ENCODE measurements around the gene PSMB7. TPM values are rescaled to one million over a fixed set of nuclear protein-coding genes. Genes with fewer than 3 reads are reported as not detected.

Gene PSMB7
- total RNA-seq, 2 donors from 2014 or later: 91.4 to 149 TPM

- ATAC-seq (ENCODE audit: insufficient number of reproducible peaks, low FRiP score, low read depth) (no peak), DNase-seq (ENCODE audit: low spot score) (no peak)
- no peaks in the 10 kb centered on the region for H3K4me1 ChIP-seq (ENCODE audit: control insufficient read depth in 1 of 2, low read depth in 2 of 2)
- H3K27me3 ChIP-seq (replicated peaks; ENCODE audit: insufficient read depth): no peaks in the 10 kb centered on the region
- TF ChIP-seq, protein P1, sequence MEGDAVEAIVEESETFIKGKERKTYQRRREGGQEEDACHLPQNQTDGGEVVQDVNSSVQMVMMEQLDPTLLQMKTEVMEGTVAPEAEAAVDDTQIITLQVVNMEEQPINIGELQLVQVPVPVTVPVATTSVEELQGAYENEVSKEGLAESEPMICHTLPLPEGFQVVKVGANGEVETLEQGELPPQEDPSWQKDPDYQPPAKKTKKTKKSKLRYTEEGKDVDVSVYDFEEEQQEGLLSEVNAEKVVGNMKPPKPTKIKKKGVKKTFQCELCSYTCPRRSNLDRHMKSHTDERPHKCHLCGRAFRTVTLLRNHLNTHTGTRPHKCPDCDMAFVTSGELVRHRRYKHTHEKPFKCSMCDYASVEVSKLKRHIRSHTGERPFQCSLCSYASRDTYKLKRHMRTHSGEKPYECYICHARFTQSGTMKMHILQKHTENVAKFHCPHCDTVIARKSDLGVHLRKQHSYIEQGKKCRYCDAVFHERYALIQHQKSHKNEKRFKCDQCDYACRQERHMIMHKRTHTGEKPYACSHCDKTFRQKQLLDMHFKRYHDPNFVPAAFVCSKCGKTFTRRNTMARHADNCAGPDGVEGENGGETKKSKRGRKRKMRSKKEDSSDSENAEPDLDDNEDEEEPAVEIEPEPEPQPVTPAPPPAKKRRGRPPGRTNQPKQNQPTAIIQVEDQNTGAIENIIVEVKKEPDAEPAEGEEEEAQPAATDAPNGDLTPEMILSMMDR (IDR thresholded peaks at IDR 0.05): no peak
- peaks cover 31% of the 10 kb centered on the region for H3K36me3 ChIP-seq
- no peak overlapping the region for H3K27ac ChIP-seq
- no peaks in the 10 kb centered on the region for H3K9me3 ChIP-seq
- H3K4me3 ChIP-seq: no peak overlapping the region
Observed at GRCh38 chr9:124353166-124353768, 62.0 kb downstream of the PSMB7 start.

GRCh38 chr9:124352616-124353015 lies 62.6 kb downstream of the PSMB7 start:
- TF ChIP-seq, protein P1 (IDR thresholded peaks at IDR 0.05): no peak
- no peak overlapping the region for H3K27ac ChIP-seq
- peaks cover 37% of the 10 kb centered on the region for H3K36me3 ChIP-seq
- no peak overlapping the region for H3K4me3 ChIP-seq
- ATAC-seq (ENCODE audit: insufficient number of reproducible peaks, low FRiP score, low read depth): no peak
- H3K4me1 ChIP-seq (ENCODE audit: control insufficient read depth in 1 of 2, low read depth in 2 of 2): no peaks in the 10 kb centered on the region
- no peaks in the 10 kb centered on the region for H3K9me3 ChIP-seq
- H3K27me3 ChIP-seq (replicated peaks; ENCODE audit: insufficient read depth): no peaks in the 10 kb centered on the region
- DNase-seq (ENCODE audit: low spot score): no peak

- Histone ChIP-seq H3K4me3 (no peak overlapping the region), H3K4me1 (ENCODE audit: control insufficient read depth in 1 of 2, low read depth in 2 of 2) (no peaks in the 10 kb centered on the region), H3K27me3 (replicated peaks; ENCODE audit: insufficient read depth) (no peaks in the 10 kb centered on the region), H3K9me3 (no peaks in the 10 kb centered on the region), H3K27ac (no peak overlapping the region), H3K36me3 (peaks cover 44% of the 10 kb centered on the region)
- DNase-seq (ENCODE audit: low spot score) (no peak), ATAC-seq (ENCODE audit: insufficient number of reproducible peaks, low FRiP score, low read depth) (no peak)
- TF ChIP-seq, protein P1 (IDR thresholded peaks at IDR 0.05): no peak
Observed at GRCh38 chr9:124351672-124352468, 63.4 kb downstream of the PSMB7 start.

DNA sequence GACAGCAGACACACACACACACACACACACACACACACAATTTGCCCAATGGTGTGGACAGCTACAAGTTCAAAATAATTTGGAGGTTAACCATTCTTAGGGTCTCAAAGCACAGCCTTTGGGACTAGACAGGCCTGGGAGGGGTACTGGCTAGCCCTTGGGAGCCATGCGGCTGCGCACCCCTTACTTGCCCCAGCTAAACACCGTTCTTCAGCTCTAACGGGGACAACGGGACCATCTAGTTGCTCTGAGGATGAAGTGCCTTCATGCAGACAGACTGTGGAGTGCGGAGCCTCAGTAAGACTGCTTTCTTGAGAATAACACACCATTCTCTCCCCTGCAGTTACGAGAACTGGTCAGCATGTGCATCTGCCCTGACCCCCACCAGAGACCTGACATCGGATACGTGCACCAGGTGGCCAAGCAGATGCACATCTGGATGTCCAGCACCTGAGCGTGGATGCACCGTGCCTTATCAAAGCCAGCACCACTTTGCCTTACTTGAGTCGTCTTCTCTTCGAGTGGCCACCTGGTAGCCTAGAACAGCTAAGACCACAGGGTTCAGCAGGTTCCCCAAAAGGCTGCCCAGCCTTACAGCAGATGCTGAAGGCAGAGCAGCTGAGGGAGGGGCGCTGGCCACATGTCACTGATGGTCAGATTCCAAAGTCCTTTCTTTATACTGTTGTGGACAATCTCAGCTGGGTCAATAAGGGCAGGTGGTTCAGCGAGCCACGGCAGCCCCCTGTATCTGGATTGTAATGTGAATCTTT lies 64.6 kb downstream of the PSMB7 start:
- no peak for ATAC-seq (ENCODE audit: insufficient number of reproducible peaks, low FRiP score, low read depth)
- Histone ChIP-seq H3K27ac (no peak overlapping the region), H3K27me3 (replicated peaks; ENCODE audit: insufficient read depth) (no peaks in the 10 kb centered on the region), H3K36me3 (peaks cover 52% of the 10 kb centered on the region), H3K9me3 (no peaks in the 10 kb centered on the region), H3K4me1 (ENCODE audit: control insufficient read depth in 1 of 2, low read depth in 2 of 2) (no peaks in the 10 kb centered on the region), H3K4me3 (no peak overlapping the region)
- DNase-seq (ENCODE audit: low spot score): no peak
- TF ChIP-seq, protein P1 (IDR thresholded peaks at IDR 0.05): no peak

Measured in thoracic aorta (tissue), 2 donors.